Neural crest cell (in vitro differentiated cells): ENCODE data around the gene ABHD6. TPM values are rescaled to one million over a fixed set of nuclear protein-coding genes. Genes with fewer than 3 reads are reported as not detected.

ENCODE experiments used
- DNase-seq: peaks from one replicate; pipeline ENCODE4 v3.0.0; 2021; ENCODE audit warnings: low read depth, mixed read lengths, low spot score
- H3K27ac Mint-ChIP-seq: one replicate; pipeline ENCODE4 v1.8.0; 2021; ENCODE audit warnings: mild to moderate bottlenecking, mixed read lengths; ENCODE audit not compliant: unreplicated experiment
- H3K27me3 Mint-ChIP-seq: 2 replicates; pipeline ENCODE4 v1.8.0; 2021; ENCODE audit warnings: low read depth, mild to moderate bottlenecking, mixed read lengths
- H3K36me3 Mint-ChIP-seq: 2 replicates; pipeline ENCODE4 v1.8.0; 2021; ENCODE audit warnings: low read depth, mild to moderate bottlenecking, mixed read lengths
- H3K4me1 Mint-ChIP-seq: 2 replicates; pipeline ENCODE4 v1.8.0; 2021; ENCODE audit warnings: mixed read lengths
- H3K4me3 Mint-ChIP-seq: one replicate; pipeline ENCODE4 v1.8.0; 2021; ENCODE audit warnings: mild to moderate bottlenecking, mixed read lengths
- H3K9me3 Mint-ChIP-seq: 2 replicates; pipeline ENCODE4 v1.8.0; 2021; ENCODE audit warnings: mixed read lengths
- total RNA-seq: library from RNA; stranded (reverse); gene quantifications from 2 replicates; pipeline ENCODE4 v1.2.1, GENCODE V29; 2021
- TF ChIP-seq, protein P1 (sequence below): fragments of 200-600 bp; sonication (generic); conservative IDR thresholded peaks from 2 replicates; pipeline ENCODE4 v1.5.0; 2021; ENCODE audit warnings: antibody characterized with exemption, mild to moderate bottlenecking

The ABHD6 gene
- total RNA-seq, 1 donor from 2014 or later = 5.5 TPM

DNA sequence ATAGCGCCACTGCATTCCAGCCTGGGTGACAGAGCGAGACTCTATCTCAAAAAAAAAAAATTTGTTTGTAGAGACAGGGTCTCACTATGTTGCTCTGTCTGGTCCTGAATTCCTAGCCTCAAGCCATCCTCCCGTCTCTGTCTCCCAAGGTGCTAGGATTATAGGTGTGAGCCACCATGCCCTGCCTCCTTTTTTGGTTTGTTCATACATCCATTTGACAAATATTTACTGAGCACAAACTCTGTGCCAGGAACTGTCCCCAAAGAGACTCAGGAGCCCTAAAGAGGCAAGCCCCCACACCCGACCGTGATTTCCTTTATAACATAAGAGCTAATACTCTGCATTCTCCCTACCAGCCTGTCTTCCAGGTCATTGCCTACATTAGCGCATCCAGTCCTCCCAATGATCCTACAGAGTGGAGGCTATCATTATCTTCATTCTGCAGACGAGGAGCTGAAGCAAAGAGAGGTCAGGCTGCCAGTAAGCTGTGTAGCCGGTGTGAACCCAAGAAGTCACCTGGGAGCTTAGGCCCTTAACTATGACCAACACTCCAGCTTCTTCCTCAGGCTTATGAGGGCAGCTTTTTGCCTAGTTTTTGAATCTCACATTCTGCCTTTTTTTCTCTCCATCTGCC, 88.8 kb downstream of the ABHD6 start:
- Mint-ChIP-seq H3K27me3 (peaks cover 19% of the 10 kb centered on the region), H3K9me3 (no peaks in the 10 kb centered on the region), H3K4me1 (no peaks in the 10 kb centered on the region), H3K27ac (no peak overlapping the region), H3K36me3 (no peaks in the 10 kb centered on the region), H3K4me3 (no peak overlapping the region)
- DNase-seq = no peak
- TF ChIP-seq, protein P1, sequence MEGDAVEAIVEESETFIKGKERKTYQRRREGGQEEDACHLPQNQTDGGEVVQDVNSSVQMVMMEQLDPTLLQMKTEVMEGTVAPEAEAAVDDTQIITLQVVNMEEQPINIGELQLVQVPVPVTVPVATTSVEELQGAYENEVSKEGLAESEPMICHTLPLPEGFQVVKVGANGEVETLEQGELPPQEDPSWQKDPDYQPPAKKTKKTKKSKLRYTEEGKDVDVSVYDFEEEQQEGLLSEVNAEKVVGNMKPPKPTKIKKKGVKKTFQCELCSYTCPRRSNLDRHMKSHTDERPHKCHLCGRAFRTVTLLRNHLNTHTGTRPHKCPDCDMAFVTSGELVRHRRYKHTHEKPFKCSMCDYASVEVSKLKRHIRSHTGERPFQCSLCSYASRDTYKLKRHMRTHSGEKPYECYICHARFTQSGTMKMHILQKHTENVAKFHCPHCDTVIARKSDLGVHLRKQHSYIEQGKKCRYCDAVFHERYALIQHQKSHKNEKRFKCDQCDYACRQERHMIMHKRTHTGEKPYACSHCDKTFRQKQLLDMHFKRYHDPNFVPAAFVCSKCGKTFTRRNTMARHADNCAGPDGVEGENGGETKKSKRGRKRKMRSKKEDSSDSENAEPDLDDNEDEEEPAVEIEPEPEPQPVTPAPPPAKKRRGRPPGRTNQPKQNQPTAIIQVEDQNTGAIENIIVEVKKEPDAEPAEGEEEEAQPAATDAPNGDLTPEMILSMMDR = no peak

GRCh38 chr3:58329150-58329921, 91.7 kb downstream of the ABHD6 start:
- H3K36me3 Mint-ChIP-seq = no peaks in the 10 kb centered on the region
- peaks cover 34% of the 10 kb centered on the region for H3K27me3 Mint-ChIP-seq
- DNase-seq = no peak
- TF ChIP-seq, protein P1 = no peak
- no peaks in the 10 kb centered on the region for H3K9me3 Mint-ChIP-seq
- peaks cover 11% of the 10 kb centered on the region for H3K4me1 Mint-ChIP-seq
- no peak overlapping the region for H3K4me3 Mint-ChIP-seq
- H3K27ac Mint-ChIP-seq = no peak overlapping the region

DNA sequence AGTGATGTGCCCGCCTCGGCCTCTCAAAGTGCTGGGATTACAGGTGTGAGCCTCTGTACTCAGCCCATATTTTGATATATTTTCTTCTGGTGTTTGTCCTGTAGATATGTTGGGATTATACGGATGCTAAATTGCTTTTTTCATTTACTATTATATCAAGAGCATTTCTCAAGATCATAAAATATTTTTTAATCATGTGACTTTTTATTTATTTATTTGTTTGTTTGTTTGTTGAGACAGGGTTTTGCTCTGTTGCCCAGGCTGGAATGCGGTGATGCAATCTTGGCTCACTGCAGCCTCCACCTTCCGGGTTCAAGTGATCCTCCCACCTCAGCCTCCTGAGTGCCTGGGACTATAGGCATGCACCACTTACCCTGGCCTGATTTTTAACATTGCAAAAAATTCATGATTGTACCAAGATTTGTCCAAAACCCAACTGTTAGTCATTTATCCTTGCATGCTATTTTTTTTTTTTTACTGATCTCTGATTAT, 92.4 kb downstream of the ABHD6 start:
- Mint-ChIP-seq H3K4me1 (peaks cover 17% of the 10 kb centered on the region), H3K27ac (no peak overlapping the region), H3K27me3 (peaks cover 38% of the 10 kb centered on the region), H3K36me3 (no peaks in the 10 kb centered on the region), H3K9me3 (no peaks in the 10 kb centered on the region), H3K4me3 (no peak overlapping the region)
- TF ChIP-seq, protein P1 = no peak
- no peak for DNase-seq

DNA sequence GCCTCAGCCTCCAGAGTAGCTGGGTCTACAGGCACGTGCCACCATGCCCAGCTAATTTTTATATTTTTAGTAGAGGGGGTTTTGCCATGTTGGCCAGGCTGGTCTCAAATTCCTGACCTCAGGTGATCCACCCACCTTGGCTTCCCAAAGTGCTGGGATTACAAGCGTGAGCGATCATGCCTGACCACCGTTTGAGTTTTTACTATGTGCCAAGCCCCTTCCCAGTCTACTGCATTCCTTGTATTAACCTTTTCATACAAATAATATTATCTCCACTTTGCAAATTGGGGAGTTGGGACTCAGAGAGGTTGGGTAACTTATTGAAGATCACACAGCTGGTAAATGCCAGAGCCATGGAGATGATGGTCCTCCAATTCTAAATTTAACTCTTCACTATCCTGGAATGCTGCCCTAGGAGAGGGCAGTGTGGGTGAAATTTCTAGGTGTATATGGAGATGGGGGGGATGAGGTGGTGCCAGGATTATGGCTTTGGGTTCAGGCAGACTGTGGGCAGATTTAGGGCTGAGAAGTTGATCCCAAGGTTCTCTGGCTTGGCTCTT, 94.1 kb downstream of the ABHD6 start:
- TF ChIP-seq, protein P1 = no peak
- Mint-ChIP-seq H3K36me3 (no peaks in the 10 kb centered on the region), H3K4me1 (peaks cover 23% of the 10 kb centered on the region), H3K9me3 (no peaks in the 10 kb centered on the region), H3K4me3 (peak overlapping the region; percentile 81), H3K27ac (no peak overlapping the region), H3K27me3 (peaks cover 51% of the 10 kb centered on the region)
- DNase-seq = no peak

GRCh38 chr3:58332575-58333188, 95.1 kb downstream of the ABHD6 start, which contains the start of gene PXK:
Gene PXK, plus strand, starts transcription at chr3:58332892. Its CDS starts 97 bp downstream, at chr3:58332989.
- H3K9me3 Mint-ChIP-seq = no peaks in the 10 kb centered on the region
- H3K27me3 Mint-ChIP-seq = peaks cover 61% of the 10 kb centered on the region
- H3K4me1 Mint-ChIP-seq = peaks cover 23% of the 10 kb centered on the region
- no peak within 1 kb of the TSS for H3K27ac Mint-ChIP-seq
- DNase-seq = peak; percentile 58
- H3K36me3 Mint-ChIP-seq = no peaks in the 10 kb centered on the region
- TF ChIP-seq, protein P1 = no peak
- peak within 1 kb of the TSS; percentile 92 for H3K4me3 Mint-ChIP-seq
